HL-60 (cell line): ENCODE results near the gene RSF1.
"Not testable (repeated sequence)": the region's sequence is repeated elsewhere in the genome, so short reads cannot be mapped to it uniquely, and the experiment has no call there.

Experiments
- DNase-seq, 2 experiments: peaks; one replicate each; pipeline ENCODE4 v3.0.0-alpha.2; 2010 to 2020; ENCODE audit warnings: low read depth in 1 of 2, low spot score in 1 of 2
- H3K27ac ChIP-seq: fragments of 250-450 bp; sonication (Bioruptor Pico); replicated peaks from 2 replicates; pipeline ENCODE4 v1.5.1; 2020; ENCODE audit warnings: mild to moderate bottlenecking, moderate library complexity
- H3K27me3 ChIP-seq: fragments of 250-450 bp; sonication (Bioruptor Pico); 2 replicates; pipeline ENCODE4 v1.5.1; 2021; ENCODE audit warnings: mild to moderate bottlenecking, moderate library complexity; ENCODE audit not compliant: insufficient read depth, poor library complexity, severe bottlenecking
- H3K4me3 ChIP-seq: replicated peaks from 2 replicates; pipeline ENCODE4 v1.5.1; 2011; ENCODE audit warnings: mild to moderate bottlenecking, control low read depth, low read length; ENCODE audit not compliant: insufficient read depth
- GABPA ChIP-seq: IDR thresholded peaks from 2 replicates; pipeline ENCODE4 v1.6.1; 2012; ENCODE audit warnings: low read depth
- POLR2AphosphoS5 ChIP-seq: IDR thresholded peaks from 2 replicates; pipeline ENCODE4 v1.6.1; 2012; ENCODE audit warnings: low read depth
- SPI1 ChIP-seq: IDR thresholded peaks from 2 replicates; pipeline ENCODE4 v1.6.1; 2012; ENCODE audit warnings: low read depth, mild to moderate bottlenecking, borderline replicate concordance
- TF ChIP-seq, protein P1 (sequence below): IDR thresholded peaks from 2 replicates; pipeline ENCODE4 v1.6.1; 2012; ENCODE audit warnings: low read depth; ENCODE audit not compliant: insufficient replicate concordance
- TF ChIP-seq, protein P2 (sequence below): IDR thresholded peaks from one replicate; pipeline ENCODE4 v1.5.1; 2011; ENCODE audit warnings: low read length, control low read depth, inconsistent platforms; ENCODE audit not compliant: insufficient read depth

The RSF1 gene

DNA sequence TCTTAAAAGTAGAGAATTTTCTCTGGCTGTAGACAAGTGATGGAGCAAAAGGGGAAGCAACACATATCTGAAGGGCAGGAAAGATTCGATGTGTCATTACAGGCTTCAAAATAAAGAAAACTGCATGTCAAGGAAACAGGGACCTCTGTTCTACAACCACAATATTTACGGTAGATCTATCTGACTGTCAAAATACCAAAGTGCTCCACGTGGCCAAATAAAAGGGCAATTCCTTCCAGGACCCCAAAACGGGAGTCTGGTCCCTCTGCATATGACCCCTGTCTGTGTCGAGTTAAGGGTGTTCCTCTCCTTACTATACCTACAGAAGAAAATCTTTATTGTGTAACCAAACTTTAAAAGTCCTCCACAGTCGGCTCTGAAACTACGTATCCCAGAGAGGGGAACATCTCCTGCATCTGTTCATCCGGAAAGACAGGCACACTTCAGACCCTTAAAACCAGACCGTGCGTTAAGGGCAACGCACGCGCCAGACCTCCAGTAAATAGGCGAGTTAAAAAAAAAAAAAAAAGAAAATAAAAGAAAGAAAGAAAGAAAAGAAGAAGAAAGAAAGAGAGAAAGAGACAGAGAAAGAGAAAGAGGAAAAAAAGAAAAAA is 183.7 kb downstream of the RSF1 start:
- TF ChIP-seq POLR2AphosphoS5 (no peak), SPI1 (no peak), GABPA (no peak)
- TF ChIP-seq, protein P1, sequence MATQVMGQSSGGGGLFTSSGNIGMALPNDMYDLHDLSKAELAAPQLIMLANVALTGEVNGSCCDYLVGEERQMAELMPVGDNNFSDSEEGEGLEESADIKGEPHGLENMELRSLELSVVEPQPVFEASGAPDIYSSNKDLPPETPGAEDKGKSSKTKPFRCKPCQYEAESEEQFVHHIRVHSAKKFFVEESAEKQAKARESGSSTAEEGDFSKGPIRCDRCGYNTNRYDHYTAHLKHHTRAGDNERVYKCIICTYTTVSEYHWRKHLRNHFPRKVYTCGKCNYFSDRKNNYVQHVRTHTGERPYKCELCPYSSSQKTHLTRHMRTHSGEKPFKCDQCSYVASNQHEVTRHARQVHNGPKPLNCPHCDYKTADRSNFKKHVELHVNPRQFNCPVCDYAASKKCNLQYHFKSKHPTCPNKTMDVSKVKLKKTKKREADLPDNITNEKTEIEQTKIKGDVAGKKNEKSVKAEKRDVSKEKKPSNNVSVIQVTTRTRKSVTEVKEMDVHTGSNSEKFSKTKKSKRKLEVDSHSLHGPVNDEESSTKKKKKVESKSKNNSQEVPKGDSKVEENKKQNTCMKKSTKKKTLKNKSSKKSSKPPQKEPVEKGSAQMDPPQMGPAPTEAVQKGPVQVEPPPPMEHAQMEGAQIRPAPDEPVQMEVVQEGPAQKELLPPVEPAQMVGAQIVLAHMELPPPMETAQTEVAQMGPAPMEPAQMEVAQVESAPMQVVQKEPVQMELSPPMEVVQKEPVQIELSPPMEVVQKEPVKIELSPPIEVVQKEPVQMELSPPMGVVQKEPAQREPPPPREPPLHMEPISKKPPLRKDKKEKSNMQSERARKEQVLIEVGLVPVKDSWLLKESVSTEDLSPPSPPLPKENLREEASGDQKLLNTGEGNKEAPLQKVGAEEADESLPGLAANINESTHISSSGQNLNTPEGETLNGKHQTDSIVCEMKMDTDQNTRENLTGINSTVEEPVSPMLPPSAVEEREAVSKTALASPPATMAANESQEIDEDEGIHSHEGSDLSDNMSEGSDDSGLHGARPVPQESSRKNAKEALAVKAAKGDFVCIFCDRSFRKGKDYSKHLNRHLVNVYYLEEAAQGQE: no peak
- TF ChIP-seq, protein P2, sequence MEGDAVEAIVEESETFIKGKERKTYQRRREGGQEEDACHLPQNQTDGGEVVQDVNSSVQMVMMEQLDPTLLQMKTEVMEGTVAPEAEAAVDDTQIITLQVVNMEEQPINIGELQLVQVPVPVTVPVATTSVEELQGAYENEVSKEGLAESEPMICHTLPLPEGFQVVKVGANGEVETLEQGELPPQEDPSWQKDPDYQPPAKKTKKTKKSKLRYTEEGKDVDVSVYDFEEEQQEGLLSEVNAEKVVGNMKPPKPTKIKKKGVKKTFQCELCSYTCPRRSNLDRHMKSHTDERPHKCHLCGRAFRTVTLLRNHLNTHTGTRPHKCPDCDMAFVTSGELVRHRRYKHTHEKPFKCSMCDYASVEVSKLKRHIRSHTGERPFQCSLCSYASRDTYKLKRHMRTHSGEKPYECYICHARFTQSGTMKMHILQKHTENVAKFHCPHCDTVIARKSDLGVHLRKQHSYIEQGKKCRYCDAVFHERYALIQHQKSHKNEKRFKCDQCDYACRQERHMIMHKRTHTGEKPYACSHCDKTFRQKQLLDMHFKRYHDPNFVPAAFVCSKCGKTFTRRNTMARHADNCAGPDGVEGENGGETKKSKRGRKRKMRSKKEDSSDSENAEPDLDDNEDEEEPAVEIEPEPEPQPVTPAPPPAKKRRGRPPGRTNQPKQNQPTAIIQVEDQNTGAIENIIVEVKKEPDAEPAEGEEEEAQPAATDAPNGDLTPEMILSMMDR: no peak
- Histone ChIP-seq H3K27ac (peak overlapping the region; percentile 99), H3K4me3 (peak overlapping the region; percentile 54), H3K27me3 (no peaks in the 10 kb centered on the region)
- DNase-seq: peak in 1 of 2 experiments; percentile 28

DNA sequence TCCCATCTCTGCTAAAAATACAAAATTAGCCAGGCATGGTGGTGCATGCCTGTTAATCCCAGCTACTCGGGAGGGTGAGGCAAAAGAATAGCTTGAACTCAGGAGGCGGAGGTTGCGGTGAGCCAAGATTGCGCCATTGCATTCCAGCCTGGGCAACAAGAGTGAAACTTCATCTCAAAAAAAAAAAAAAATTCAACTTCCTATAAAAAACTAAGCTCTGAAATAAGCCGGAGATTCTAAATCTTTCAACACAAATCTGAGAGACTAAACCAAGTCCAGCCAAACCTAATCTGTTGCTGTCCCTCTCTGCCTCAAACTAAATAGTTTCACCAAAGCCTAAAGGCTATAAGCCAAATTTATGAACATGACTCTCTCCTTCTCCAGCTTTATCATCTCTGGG is 186.6 kb downstream of the RSF1 start:
- DNase-seq: peak in 1 of 2 experiments; percentile 91

DNA sequence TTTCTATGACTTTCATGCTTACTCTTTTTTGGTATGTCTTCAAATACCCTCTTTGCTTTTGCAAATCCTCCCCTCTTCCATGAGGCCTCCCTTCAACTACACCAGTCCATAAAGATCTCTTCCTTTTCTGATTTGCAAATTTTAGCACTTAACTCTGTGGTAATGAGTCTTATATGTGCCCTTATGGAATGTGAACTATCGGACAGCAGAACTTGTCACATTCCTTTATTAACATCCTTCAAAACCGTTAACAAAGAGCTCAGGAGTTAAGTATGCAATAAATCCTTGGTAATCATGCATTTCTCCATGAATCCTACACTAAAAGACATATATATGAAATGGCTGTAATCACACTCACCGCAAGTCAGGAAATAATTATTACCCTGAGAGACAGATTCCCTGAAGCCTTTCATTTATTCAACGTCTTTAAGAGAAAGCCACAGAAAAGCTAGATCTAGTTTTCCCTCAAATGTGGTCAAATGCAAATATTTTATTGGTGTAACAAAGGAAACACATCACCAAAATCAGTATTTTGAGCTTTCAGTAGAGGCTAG is 190.3 kb downstream of the RSF1 start:
- TF ChIP-seq GABPA (no peak), POLR2AphosphoS5 (no peak), SPI1 (no peak)
- TF ChIP-seq, protein P2: no peak
- TF ChIP-seq, protein P1: no peak
- DNase-seq: no peak

More for the DNA sequence above, 186.6 kb downstream of the RSF1 start:
- peak overlapping the region; percentile 21 for H3K4me3 ChIP-seq
- H3K27ac ChIP-seq: peak overlapping the region; percentile 99
- TF ChIP-seq POLR2AphosphoS5: peak; percentile 74
- not testable (repeated sequence) for H3K27me3 ChIP-seq

DNA sequence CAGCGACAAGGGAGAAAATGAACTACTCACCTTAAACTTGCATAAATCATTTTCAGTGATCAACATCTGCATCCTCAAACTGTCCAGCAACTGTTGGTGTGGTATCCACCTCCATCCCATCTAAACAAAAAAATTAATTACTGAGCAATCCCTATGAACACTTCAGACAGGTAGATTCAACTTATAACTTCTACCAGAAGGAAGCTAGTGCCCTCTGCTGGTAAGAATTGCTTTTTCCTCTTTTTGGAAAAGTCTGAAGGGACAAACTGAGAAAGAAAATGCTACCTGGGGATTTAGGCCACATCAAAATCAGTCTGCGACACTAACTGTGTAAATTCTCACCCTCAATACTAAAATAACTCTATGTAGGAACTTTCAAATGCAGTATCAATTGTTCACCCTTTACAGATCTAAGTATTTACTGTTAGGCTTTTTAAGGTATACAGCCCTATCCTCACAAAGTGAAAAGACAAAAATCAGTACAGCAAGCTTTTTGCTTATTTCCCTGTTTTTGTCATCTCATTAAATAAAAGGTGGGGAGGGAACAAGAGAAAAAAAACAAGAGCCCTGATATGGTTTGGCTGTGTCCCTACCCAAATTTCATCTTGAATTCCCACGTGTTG is 200.8 kb downstream of the RSF1 start:
- Histone ChIP-seq H3K27me3 (no peaks in the 10 kb centered on the region), H3K27ac (no peak overlapping the region), H3K4me3 (no peak overlapping the region)
- DNase-seq: peak in 1 of 2 experiments; percentile 41
- TF ChIP-seq, protein P1: no peak
- TF ChIP-seq SPI1 (no peak), GABPA (no peak), POLR2AphosphoS5 (no peak; the same call in 1 of the 2 replicates)
- TF ChIP-seq, protein P2: peak; percentile 43

More for the DNA sequence above, 190.3 kb downstream of the RSF1 start:
- no peaks in the 10 kb centered on the region for H3K27me3 ChIP-seq
- H3K4me3 ChIP-seq: no peak overlapping the region
- H3K27ac ChIP-seq: no peak overlapping the region
